ENCODE data around the gene PCSK4. TPM values are rescaled to one million over a fixed set of nuclear protein-coding genes. Genes with fewer than 3 reads are reported as not detected.
"Not testable (repeated sequence)": the region's sequence is repeated elsewhere in the genome, so short reads cannot be mapped to it uniquely, and the experiment has no call there.

PCSK4 gene
- total and polyA plus RNA-seq, 2 donors from 2014 or later, result 5.3 to 5.5 TPM

DNA sequence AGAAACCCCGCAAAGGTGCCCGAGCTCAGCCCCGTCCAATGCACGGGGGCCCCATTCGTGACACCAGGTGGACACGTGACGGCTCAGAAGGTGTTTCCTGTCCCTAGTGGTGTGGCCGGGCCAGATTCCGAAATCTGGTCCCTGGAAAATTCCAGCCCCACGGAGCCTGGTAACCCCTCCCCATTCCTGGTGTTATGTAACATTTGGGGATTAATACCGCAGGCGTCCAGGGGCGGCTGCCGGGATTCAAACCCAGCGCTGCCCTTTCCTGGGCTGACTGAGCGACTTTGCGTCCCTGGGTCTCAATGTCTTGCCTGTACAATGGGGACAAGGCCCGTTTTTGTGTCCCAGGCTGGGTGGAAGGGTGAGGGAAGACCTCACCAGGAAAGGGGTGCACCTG is 32.7 kb upstream of the PCSK4 start:
- no peak overlapping the region for H3K27ac ChIP-seq (ENCODE audit: low read depth in 2 of 2, low read length in 2 of 2)
- no peaks in the 10 kb centered on the region for H3K36me3 ChIP-seq (ENCODE audit: control insufficient read depth in 2 of 3, insufficient read depth in 3 of 3, low read length in 3 of 3)
- peaks cover 0 to 2% (median 0%) of the 10 kb centered on the region in 3 donors for H3K9me3 ChIP-seq (ENCODE audit: control insufficient read depth in 2 of 3, insufficient read depth in 1 of 3, low read length in 3 of 3)
- H3K4me3 ChIP-seq (ENCODE audit: low read length in 3 of 3), result no peak overlapping the region
- peaks cover 9% of the 10 kb centered on the region for H3K27me3 ChIP-seq (ENCODE audit: control insufficient read depth, insufficient read depth, low read length)
- H3K4me1 ChIP-seq (ENCODE audit: control insufficient read depth in 2 of 3, insufficient read depth in 2 of 3, low read depth in 1 of 3, low read length in 3 of 3), result peaks cover 0 to 4% (median 0%) of the 10 kb centered on the region in 3 donors
- DNase-seq (no peak), FAIRE-seq (no peak)
- intact Hi-C loops (cut with DNase I), result no loop called here
- TF ChIP-seq, protein P1, sequence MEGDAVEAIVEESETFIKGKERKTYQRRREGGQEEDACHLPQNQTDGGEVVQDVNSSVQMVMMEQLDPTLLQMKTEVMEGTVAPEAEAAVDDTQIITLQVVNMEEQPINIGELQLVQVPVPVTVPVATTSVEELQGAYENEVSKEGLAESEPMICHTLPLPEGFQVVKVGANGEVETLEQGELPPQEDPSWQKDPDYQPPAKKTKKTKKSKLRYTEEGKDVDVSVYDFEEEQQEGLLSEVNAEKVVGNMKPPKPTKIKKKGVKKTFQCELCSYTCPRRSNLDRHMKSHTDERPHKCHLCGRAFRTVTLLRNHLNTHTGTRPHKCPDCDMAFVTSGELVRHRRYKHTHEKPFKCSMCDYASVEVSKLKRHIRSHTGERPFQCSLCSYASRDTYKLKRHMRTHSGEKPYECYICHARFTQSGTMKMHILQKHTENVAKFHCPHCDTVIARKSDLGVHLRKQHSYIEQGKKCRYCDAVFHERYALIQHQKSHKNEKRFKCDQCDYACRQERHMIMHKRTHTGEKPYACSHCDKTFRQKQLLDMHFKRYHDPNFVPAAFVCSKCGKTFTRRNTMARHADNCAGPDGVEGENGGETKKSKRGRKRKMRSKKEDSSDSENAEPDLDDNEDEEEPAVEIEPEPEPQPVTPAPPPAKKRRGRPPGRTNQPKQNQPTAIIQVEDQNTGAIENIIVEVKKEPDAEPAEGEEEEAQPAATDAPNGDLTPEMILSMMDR (IDR thresholded peaks at IDR 0.05; ENCODE audit: borderline replicate concordance, extremely low read depth, insufficient read depth), result no peak
- no peak overlapping the region for H3K9ac ChIP-seq (ENCODE audit: low read length in 3 of 3)

DNA sequence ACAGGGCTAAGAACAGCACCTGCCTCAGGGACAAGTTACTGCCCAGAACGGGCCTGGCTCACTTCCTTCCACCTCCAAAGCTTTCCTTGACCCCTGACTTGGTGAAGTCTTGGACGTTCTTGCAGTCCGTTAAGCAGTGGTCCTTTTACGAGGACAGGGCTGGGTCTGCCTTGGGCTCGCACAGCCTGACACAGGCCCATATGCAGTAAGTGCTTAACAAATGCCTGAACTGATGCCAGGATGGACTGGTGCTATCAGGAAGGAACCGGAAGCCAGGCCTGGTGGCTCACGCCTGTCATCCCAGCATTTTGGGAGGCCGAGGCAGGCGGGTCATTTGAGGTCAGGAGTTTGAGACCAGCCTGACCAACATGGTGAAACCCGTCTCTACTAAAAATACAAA is 31.9 kb upstream of the PCSK4 start:
- Histone ChIP-seq H3K36me3 (ENCODE audit: control insufficient read depth in 2 of 3, insufficient read depth in 3 of 3, low read length in 3 of 3) (no peaks in the 10 kb centered on the region), H3K27me3 (ENCODE audit: control insufficient read depth, insufficient read depth, low read length) (peaks cover 9% of the 10 kb centered on the region), H3K4me3 (ENCODE audit: low read length in 3 of 3) (no peak overlapping the region), H3K4me1 (ENCODE audit: control insufficient read depth in 2 of 3, insufficient read depth in 2 of 3, low read depth in 1 of 3, low read length in 3 of 3) (peaks cover 0 to 4% (median 0%) of the 10 kb centered on the region in 3 donors), H3K27ac (ENCODE audit: low read depth in 2 of 2, low read length in 2 of 2) (no peak overlapping the region), H3K9me3 (ENCODE audit: control insufficient read depth in 2 of 3, insufficient read depth in 1 of 3, low read length in 3 of 3) (peaks cover 0 to 2% (median 0%) of the 10 kb centered on the region in 3 donors), H3K9ac (ENCODE audit: low read length in 3 of 3) (no peak overlapping the region)
- FAIRE-seq (no peak), DNase-seq (no peak)
- intact Hi-C loops (cut with DNase I), result no loop called here
- TF ChIP-seq, protein P1 (IDR thresholded peaks at IDR 0.05; ENCODE audit: borderline replicate concordance, extremely low read depth, insufficient read depth), result no peak

DNA sequence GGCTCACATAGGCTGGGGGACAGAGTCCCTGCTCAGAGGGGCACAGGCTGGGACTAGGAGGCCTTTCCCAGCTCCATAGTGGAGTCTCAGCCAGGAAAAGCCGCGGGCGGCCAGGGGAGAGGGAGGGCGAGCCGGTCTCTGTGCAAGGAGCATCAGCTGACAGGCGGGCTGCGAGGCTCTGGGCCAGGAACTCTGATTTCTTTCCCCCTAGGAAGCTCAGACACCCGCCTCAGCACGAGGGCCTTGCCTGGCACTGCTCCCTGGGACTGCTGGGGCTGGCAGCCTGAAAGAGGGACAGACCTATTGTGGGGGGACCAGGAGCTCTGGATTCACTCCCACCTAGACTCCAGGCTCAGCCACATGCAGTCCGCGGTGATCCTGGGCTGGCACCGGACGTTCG is 31.5 kb upstream of the PCSK4 start:
- peaks cover 0 to 4% (median 0%) of the 10 kb centered on the region in 3 donors for H3K4me1 ChIP-seq (ENCODE audit: control insufficient read depth in 2 of 3, insufficient read depth in 2 of 3, low read depth in 1 of 3, low read length in 3 of 3)
- FAIRE-seq, result no peak
- DNase-seq, result no peak
- H3K9ac ChIP-seq (ENCODE audit: low read length in 3 of 3), result no peak overlapping the region
- H3K4me3 ChIP-seq (ENCODE audit: low read length in 3 of 3), result no peak overlapping the region
- no peaks in the 10 kb centered on the region for H3K36me3 ChIP-seq (ENCODE audit: control insufficient read depth in 2 of 3, insufficient read depth in 3 of 3, low read length in 3 of 3)
- intact Hi-C loops (cut with DNase I), result no loop called here
- H3K27ac ChIP-seq (ENCODE audit: low read depth in 2 of 2, low read length in 2 of 2), result no peak overlapping the region
- peaks cover 9% of the 10 kb centered on the region for H3K27me3 ChIP-seq (ENCODE audit: control insufficient read depth, insufficient read depth, low read length)
- peaks cover 0 to 2% (median 0%) of the 10 kb centered on the region in 3 donors for H3K9me3 ChIP-seq (ENCODE audit: control insufficient read depth in 2 of 3, insufficient read depth in 1 of 3, low read length in 3 of 3)
- TF ChIP-seq, protein P1 (IDR thresholded peaks at IDR 0.05; ENCODE audit: borderline replicate concordance, extremely low read depth, insufficient read depth), result no peak

DNA sequence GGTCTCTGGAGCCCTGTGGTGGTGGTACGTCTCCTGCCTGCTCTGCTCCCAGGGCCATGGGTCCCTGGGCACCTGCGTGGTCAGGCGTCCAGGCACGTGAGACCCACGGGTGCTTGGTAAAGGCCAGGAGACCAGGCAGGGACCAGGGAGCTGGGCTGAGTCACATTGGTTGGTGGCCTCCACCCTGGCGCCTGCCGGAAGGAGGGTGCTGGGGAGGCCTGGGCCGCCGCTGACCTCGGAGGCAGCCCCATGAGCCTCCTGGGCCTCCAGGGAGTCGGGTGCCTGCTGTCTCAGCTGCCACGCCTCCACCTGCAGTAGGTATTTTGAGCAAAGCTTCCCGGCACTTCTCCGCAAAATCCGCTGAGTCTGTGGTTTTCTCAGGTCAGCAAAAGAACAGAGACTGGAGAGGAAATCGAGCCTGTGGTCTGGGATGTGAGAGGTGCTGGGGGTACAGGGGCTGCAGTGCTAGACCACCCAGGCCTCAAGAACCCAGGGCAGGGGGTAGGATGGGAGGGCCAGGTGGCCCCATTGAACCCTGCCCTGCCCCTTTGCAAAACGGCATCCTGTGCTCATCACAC is 30.1 kb upstream of the PCSK4 start:
- Histone ChIP-seq H3K4me3 (ENCODE audit: low read length in 3 of 3) (no peak overlapping the region), H3K9ac (ENCODE audit: low read length in 3 of 3) (no peak overlapping the region), H3K27ac (ENCODE audit: low read depth in 2 of 2, low read length in 2 of 2) (no peak overlapping the region), H3K27me3 (ENCODE audit: control insufficient read depth, insufficient read depth, low read length) (peaks cover 9% of the 10 kb centered on the region), H3K9me3 (ENCODE audit: control insufficient read depth in 2 of 3, insufficient read depth in 1 of 3, low read length in 3 of 3) (peaks cover 0 to 2% (median 0%) of the 10 kb centered on the region in 3 donors), H3K36me3 (ENCODE audit: control insufficient read depth in 2 of 3, insufficient read depth in 3 of 3, low read length in 3 of 3) (no peaks in the 10 kb centered on the region), H3K4me1 (ENCODE audit: control insufficient read depth in 2 of 3, insufficient read depth in 2 of 3, low read depth in 1 of 3, low read length in 3 of 3) (peaks cover 0 to 4% (median 0%) of the 10 kb centered on the region in 3 donors)
- DNase-seq (no peak), FAIRE-seq (no peak)
- TF ChIP-seq, protein P1 (IDR thresholded peaks at IDR 0.05; ENCODE audit: borderline replicate concordance, extremely low read depth, insufficient read depth), result no peak
- intact Hi-C loops (cut with DNase I), result no loop called here

DNA sequence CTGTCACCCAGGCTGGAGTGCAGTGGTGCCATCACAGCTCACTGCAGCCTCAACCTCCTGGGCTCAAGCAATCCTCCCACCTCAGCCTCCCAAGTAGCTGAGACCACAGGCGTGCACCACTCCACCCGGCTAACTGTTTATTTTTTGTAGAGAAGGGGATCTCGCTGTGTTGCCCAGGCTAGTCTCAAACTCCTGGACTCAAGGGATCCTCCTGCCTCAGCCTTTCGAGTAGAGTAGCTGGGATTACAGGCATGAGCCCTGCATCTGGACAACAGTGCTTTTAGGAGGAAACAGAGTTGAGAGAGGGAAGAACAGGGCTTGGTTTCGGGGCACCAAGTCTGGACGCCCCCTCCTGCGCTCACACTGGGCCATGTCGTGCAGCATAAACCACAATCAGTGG is 29.7 kb upstream of the PCSK4 start:
- DNase-seq; H3K27ac ChIP-seq (ENCODE audit: low read depth in 2 of 2, low read length in 2 of 2); intact Hi-C loops (cut with DNase I); H3K4me1 ChIP-seq (ENCODE audit: control insufficient read depth in 2 of 3, insufficient read depth in 2 of 3, low read depth in 1 of 3, low read length in 3 of 3); H3K4me3 ChIP-seq (ENCODE audit: low read length in 3 of 3); H3K36me3 ChIP-seq (ENCODE audit: control insufficient read depth in 2 of 3, insufficient read depth in 3 of 3, low read length in 3 of 3); H3K9ac ChIP-seq (ENCODE audit: low read length in 3 of 3); H3K27me3 ChIP-seq (ENCODE audit: control insufficient read depth, insufficient read depth, low read length); H3K9me3 ChIP-seq (ENCODE audit: control insufficient read depth in 2 of 3, insufficient read depth in 1 of 3, low read length in 3 of 3); FAIRE-seq: not testable (repeated sequence)
